GM18519 (cell line): ENCODE measurements around the gene DNMT3A.
"Not testable (repeated sequence)": the region's sequence is repeated elsewhere in the genome, so short reads cannot be mapped to it uniquely, and the experiment has no call there.

Experiments
- ATAC-seq: cut with Tn5 transposase; IDR thresholded peaks from one replicate; pipeline ENCODE4 v1.9.1; 2021; ENCODE audit warnings: mild to moderate bottlenecking, moderate library complexity; ENCODE audit not compliant: unreplicated experiment, low FRiP score

The DNMT3A gene

GRCh38 chr2:25286723-25287483, 54.8 kb downstream of the DNMT3A start:
- ATAC-seq, result no peak

GRCh38 chr2:25286025-25286400, 55.7 kb downstream of the DNMT3A start:
- ATAC-seq, result no peak

GRCh38 chr2:25285265-25286024, 56.3 kb downstream of the DNMT3A start:
- no peak for ATAC-seq

- no peak for ATAC-seq
Measured at GRCh38 chr2:25284756-25285155, 57.0 kb downstream of the DNMT3A start.

- no peak for ATAC-seq
Measured at GRCh38 chr2:25283921-25284320, 57.8 kb downstream of the DNMT3A start.

GRCh38 chr2:25281941-25282340, 59.8 kb downstream of the DNMT3A start:
- ATAC-seq, result no peak

- no peak for ATAC-seq
Measured at GRCh38 chr2:25281522-25281921, 60.2 kb downstream of the DNMT3A start.

- ATAC-seq, result no peak
Measured at GRCh38 chr2:25280051-25280687, 61.6 kb downstream of the DNMT3A start.

- ATAC-seq, result peak; percentile 54
Measured at GRCh38 chr2:25279091-25279651, 62.6 kb downstream of the DNMT3A start.

- no peak for ATAC-seq
Measured at GRCh38 chr2:25276569-25277465, 64.9 kb downstream of the DNMT3A start.

GRCh38 chr2:25275575-25275965, 66.2 kb downstream of the DNMT3A start:
- no peak for ATAC-seq

- ATAC-seq, result no peak
Measured at GRCh38 chr2:25274868-25275574, 66.7 kb downstream of the DNMT3A start.

- no peak for ATAC-seq
Measured at GRCh38 chr2:25273985-25274535, 67.7 kb downstream of the DNMT3A start.

GRCh38 chr2:25272705-25273104, 69.0 kb downstream of the DNMT3A start:
- ATAC-seq, result not testable (repeated sequence)

- ATAC-seq, result no peak
Measured at GRCh38 chr2:25270061-25270460, 71.7 kb downstream of the DNMT3A start.

- ATAC-seq, result no peak
Measured at GRCh38 chr2:25269233-25269632, 72.5 kb downstream of the DNMT3A start.

- ATAC-seq, result no peak
Measured at GRCh38 chr2:25268139-25268538, 73.6 kb downstream of the DNMT3A start.

GRCh38 chr2:25266399-25266798, 75.3 kb downstream of the DNMT3A start:
- ATAC-seq, result no peak

GRCh38 chr2:25265802-25266201, 75.9 kb downstream of the DNMT3A start:
- ATAC-seq, result no peak
